Measurements from ENCODE around the gene TYSND1.

DNA sequence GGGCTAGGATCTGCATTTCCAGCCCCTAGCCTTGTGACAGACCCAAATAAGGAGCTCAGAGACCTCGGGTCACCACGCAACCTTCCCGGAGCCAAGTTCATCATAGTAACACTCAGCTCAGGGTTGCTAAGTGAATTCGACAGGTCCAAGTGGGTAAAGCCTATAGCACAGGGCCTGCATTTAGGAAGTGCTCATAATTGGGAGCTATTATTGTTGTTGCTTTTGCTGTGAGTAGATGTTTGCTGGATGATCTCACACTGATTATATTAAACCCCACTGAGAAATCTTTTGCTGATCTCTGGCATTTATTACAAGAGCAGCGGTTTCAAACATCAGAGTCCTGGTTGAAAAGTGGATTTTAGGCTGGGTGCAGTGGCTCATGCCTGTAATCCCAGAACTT, 44.1 kb upstream of the TYSND1 start:
- TF ChIP-seq, protein P1, sequence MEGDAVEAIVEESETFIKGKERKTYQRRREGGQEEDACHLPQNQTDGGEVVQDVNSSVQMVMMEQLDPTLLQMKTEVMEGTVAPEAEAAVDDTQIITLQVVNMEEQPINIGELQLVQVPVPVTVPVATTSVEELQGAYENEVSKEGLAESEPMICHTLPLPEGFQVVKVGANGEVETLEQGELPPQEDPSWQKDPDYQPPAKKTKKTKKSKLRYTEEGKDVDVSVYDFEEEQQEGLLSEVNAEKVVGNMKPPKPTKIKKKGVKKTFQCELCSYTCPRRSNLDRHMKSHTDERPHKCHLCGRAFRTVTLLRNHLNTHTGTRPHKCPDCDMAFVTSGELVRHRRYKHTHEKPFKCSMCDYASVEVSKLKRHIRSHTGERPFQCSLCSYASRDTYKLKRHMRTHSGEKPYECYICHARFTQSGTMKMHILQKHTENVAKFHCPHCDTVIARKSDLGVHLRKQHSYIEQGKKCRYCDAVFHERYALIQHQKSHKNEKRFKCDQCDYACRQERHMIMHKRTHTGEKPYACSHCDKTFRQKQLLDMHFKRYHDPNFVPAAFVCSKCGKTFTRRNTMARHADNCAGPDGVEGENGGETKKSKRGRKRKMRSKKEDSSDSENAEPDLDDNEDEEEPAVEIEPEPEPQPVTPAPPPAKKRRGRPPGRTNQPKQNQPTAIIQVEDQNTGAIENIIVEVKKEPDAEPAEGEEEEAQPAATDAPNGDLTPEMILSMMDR (IDR thresholded peaks at IDR 0.05) = no peak
- no peak for TF ChIP-seq POLR2A (IDR thresholded peaks at IDR 0.05)

Measured in esophagus squamous epithelium (tissue), 4 donors.